Esophagus squamous epithelium (tissue), 5 donors: Measurements from ENCODE around the gene VPS16. TPM values are rescaled to one million over a fixed set of nuclear protein-coding genes. Genes with fewer than 3 reads are reported as not detected.

Experiments
- DNase-seq: peaks from one replicate; lab custom pipeline; 2025; lab: John Stamatoyannopoulos, UW
- H3K27ac ChIP-seq, 4 donors: fragments of 200-600 bp; sonication (generic); one replicate each; pipeline ENCODE4 v1.5.1; 2016 to 2019; ENCODE audit warnings: mild to moderate bottlenecking in 1 of 4
- H3K27me3 ChIP-seq, 4 donors: fragments of 200-600 bp; sonication (generic); 1 replicate in 3 of 4; 2 replicates in 1 of 4; pipeline versions ENCODE4 v1.5.1 to v1.6.0; 2017 to 2021; ENCODE audit warnings: antibody characterized with exemption in 1 of 4
- H3K36me3 ChIP-seq, 3 donors: fragments of 200-600 bp; sonication (generic); one replicate each; pipeline ENCODE4 v1.5.1; 2016 to 2019
- H3K4me1 ChIP-seq, 3 donors: fragments of 200-600 bp; sonication (generic); one replicate each; pipeline ENCODE4 v1.5.1; 2017 to 2019
- H3K4me3 ChIP-seq, 4 donors: fragments of 200-600 bp; sonication (generic); 1 replicate in 3 of 4; 2 replicates in 1 of 4; pipeline ENCODE4 v1.5.1; 2016 to 2019; ENCODE audit warnings: mild to moderate bottlenecking in 2 of 4, moderate library complexity in 1 of 4
- H3K9me3 ChIP-seq, 3 donors: fragments of 200-600 bp; sonication (generic); one replicate each; pipeline ENCODE4 v1.5.1; 2016 to 2019
- POLR2A ChIP-seq, 4 donors: fragments of 450-650 bp; IDR thresholded peaks; one replicate each; pipeline ENCODE4 v1.6.1; 2017; ENCODE audit warnings: antibody characterized with exemption in 4 of 4, mild to moderate bottlenecking in 4 of 4, moderate library complexity in 3 of 4
- WGBS, 2 donors: methylation state at CpG; one replicate each; pipeline ENCODE4 v1.1.5; 2018; 5-methylcytosine and 5-hydroxymethylcytosine counted together
- intact Hi-C: fragments of 100-400 bp; cut with DNase I; formaldehyde crosslinking; loops from one replicate; pipeline ENCODE4 v1.15.0; 2022
- total RNA-seq, 4 donors: library from RNA; depleted of rRNA; stranded (reverse); fragments of >200 nt; gene quantifications; one replicate each; pipeline ENCODE4 v1.1.0, GENCODE V29; 2016
- TF ChIP-seq, protein P1 (sequence below), 6 experiments: fragments of 450-650 bp in 4 of 6; fragments of 200-600 bp in 2 of 6; sonication (generic) in 2 of 6; IDR thresholded peaks; one replicate each; pipeline ENCODE4 v1.5.1; 2016 to 2019; ENCODE audit warnings: antibody characterized with exemption in 6 of 6, mild to moderate bottlenecking in 4 of 6, moderate library complexity in 4 of 6
- donor health status: DM: yes; HTN: yes; CAD: no.

The VPS16 gene
- total RNA-seq, 4 donors from 2014 or later = 20.9 to 36.7 (median 28.5) TPM

DNA sequence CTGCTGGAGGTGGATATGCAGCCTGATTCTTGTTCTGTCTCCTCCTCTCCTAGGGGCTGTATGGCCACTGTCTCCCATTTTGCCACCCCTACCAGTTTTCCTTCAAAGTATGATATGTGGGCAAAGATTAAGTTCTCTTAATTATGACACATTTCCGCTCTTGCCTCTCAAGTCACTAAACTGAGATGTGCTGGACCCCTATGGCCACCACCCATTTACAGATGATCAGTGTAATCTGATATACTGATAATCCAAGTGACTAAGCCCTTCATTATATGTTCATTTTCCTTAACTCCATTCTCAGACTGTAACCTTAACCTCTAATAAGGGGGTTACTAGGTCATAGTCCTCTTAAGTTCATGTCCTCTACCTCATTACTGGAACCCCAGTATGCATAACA, 26.5 kb upstream of the VPS16 start:
- TF ChIP-seq, protein P1, sequence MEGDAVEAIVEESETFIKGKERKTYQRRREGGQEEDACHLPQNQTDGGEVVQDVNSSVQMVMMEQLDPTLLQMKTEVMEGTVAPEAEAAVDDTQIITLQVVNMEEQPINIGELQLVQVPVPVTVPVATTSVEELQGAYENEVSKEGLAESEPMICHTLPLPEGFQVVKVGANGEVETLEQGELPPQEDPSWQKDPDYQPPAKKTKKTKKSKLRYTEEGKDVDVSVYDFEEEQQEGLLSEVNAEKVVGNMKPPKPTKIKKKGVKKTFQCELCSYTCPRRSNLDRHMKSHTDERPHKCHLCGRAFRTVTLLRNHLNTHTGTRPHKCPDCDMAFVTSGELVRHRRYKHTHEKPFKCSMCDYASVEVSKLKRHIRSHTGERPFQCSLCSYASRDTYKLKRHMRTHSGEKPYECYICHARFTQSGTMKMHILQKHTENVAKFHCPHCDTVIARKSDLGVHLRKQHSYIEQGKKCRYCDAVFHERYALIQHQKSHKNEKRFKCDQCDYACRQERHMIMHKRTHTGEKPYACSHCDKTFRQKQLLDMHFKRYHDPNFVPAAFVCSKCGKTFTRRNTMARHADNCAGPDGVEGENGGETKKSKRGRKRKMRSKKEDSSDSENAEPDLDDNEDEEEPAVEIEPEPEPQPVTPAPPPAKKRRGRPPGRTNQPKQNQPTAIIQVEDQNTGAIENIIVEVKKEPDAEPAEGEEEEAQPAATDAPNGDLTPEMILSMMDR (IDR thresholded peaks at IDR 0.05) = no peak
- no peak for TF ChIP-seq POLR2A (IDR thresholded peaks at IDR 0.05)
- WGBS, 2 donors = 94 to 100% methylated on average over 1 of the region's 1 CpG
- Histone ChIP-seq H3K27ac (no peak overlapping the region), H3K27me3 (peaks cover 0 to 62% (median 0%) of the 10 kb centered on the region in 4 donors), H3K4me1 (peaks cover 0 to 8% (median 5%) of the 10 kb centered on the region in 3 donors), H3K36me3 (no peaks in the 10 kb centered on the region), H3K9me3 (peaks cover 0 to 11% (median 0%) of the 10 kb centered on the region in 3 donors), H3K4me3 (no peak overlapping the region)
- DNase-seq = no peak
- intact Hi-C loops = no loop called here

DNA sequence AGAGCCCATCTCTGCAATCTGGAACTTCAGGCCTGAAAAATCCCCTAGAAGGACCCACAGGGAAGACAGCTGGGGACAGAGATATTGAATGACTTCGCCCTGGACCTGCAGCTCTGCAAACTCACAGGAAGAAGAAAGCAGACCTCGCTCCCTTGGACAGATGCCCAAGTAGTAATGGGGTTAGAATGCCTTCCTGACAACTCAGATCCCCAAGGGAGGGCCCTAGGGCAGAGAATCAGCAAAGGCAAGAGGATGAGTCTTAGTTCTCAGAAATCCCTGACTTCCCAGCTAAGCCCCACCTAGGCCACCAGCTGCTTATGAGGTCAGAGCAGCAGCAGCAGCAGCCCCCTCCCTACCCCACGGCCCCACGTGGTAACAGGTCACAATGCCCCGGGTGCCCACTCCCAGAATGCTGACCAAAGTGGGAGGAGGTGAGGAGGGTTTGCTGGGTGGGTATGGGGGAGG, 25.9 kb upstream of the VPS16 start, which contains the start of gene C20orf141:
C20orf141 (plus strand) TSS at position 401 of the 465 bp plus-strand sequence. CDS start 198 bp downstream, outside the sequence.
- 38% methylated on average over 2 of the region's 5 CpGs; no CpG with 5 or more reads in 1 of the 2 donors for WGBS, 2 donors
- H3K4me3 ChIP-seq = no peak within 1 kb of the TSS
- H3K36me3 ChIP-seq = no peaks in the 10 kb centered on the region
- intact Hi-C loops = no loop called here
- H3K9me3 ChIP-seq = peaks cover 0 to 11% (median 0%) of the 10 kb centered on the region in 3 donors
- TF ChIP-seq POLR2A (IDR thresholded peaks at IDR 0.05) = no peak
- TF ChIP-seq, protein P1 (IDR thresholded peaks at IDR 0.05) = no peak
- no peak for DNase-seq
- peaks cover 0 to 8% (median 5%) of the 10 kb centered on the region in 3 donors for H3K4me1 ChIP-seq
- peaks cover 0 to 62% (median 0%) of the 10 kb centered on the region in 4 donors for H3K27me3 ChIP-seq
- no peak within 1 kb of the TSS for H3K27ac ChIP-seq

DNA sequence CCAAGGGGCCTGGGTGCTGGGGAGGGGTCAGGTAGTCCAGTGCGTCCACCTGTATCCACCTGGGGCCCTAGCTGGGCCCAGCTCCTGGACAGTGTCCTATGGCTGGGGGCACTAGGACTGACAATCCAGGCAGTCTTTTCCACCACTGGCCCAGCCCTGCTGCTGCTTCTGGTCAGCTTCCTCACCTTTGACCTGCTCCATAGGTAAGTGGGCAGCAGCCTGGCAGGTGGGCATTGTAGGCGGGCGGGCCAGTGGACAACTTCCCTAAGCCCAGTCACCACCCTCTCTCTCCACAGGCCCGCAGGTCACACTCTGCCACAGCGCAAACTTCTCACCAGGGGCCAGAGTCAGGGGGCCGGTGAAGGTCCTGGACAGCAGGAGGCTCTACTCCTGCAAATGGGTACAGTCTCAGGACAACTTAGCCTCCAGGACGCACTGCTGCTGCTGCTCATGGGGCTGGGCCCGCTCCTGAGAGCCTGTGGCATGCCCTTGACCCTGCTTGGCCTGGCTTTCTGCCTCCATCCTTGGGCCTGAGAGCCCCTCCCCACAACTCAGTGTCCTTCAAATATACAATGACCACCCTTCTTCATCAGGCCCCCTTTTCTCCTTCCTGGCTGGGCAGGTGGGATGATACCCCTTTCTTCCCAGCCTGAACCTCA, 25.2 kb upstream of the VPS16 start:
- Histone ChIP-seq H3K9me3 (peaks cover 0 to 11% (median 0%) of the 10 kb centered on the region in 3 donors), H3K36me3 (no peaks in the 10 kb centered on the region), H3K4me1 (peaks cover 0 to 8% (median 5%) of the 10 kb centered on the region in 3 donors), H3K27ac (no peak overlapping the region), H3K4me3 (no peak overlapping the region), H3K27me3 (peaks cover 0 to 63% (median 3%) of the 10 kb centered on the region in 4 donors)
- no peak for DNase-seq
- TF ChIP-seq, protein P1 (IDR thresholded peaks at IDR 0.05) = no peak
- no peak for TF ChIP-seq POLR2A (IDR thresholded peaks at IDR 0.05)
- intact Hi-C loops = no loop called here
- 90% methylated on average over 6 of the region's 8 CpGs; no CpG with 5 or more reads in 1 of the 2 donors for WGBS, 2 donors

DNA sequence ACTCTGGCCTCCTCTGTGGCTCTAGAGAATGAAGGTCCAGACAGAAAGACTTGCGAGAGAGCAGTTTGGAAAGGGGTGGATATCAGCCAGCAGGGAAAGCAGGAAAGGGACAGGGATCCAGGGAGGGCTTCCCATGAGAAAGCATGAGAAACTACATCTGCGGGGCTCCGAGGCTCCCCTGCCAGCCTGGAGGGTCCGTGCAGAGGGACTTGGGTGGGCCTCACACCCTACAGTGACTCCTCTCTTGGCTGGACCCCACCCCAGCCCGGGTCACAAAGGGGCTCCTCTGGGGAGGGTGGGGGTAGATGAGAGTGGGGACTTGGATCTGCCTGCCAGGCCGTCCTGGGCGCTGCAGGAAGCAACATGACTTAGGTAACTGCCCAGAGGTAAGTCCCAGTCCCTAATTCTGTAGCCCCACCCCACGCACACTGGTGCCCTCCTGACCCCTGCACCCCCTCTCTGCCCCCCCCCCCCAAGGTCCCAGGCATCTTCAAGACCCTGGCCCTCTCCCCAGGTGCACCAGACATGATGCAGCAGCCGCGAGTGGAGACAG, 24.4 kb upstream of the VPS16 start, which contains the start of gene TMEM239:
TMEM239 (plus strand) TSS at position 335 of the 553 bp plus-strand sequence; CDS start at position 526, 191 bp downstream.
- Histone ChIP-seq H3K27ac (no peak within 1 kb of the TSS), H3K4me3 (no peak within 1 kb of the TSS), H3K27me3 (peaks cover 1 to 63% (median 10%) of the 10 kb centered on the region in 4 donors), H3K36me3 (no peaks in the 10 kb centered on the region), H3K9me3 (peaks cover 0 to 11% (median 0%) of the 10 kb centered on the region in 3 donors), H3K4me1 (peaks cover 0 to 13% (median 5%) of the 10 kb centered on the region in 3 donors)
- WGBS, 2 donors = 59 to 66% methylated on average over 4 to 6 of the region's 10 CpGs
- TF ChIP-seq POLR2A (IDR thresholded peaks at IDR 0.05) = no peak
- TF ChIP-seq, protein P1 (IDR thresholded peaks at IDR 0.05) = no peak
- no peak for DNase-seq
- intact Hi-C loops = no loop called here
